ENCODE results near the gene TXN2. TPM values are rescaled to one million over a fixed set of nuclear protein-coding genes. Genes with fewer than 3 reads are reported as not detected.
"Not testable (repeated sequence)": the region's sequence is repeated elsewhere in the genome, so short reads cannot be mapped to it uniquely, and the experiment has no call there.

The TXN2 gene
- total RNA-seq, 1 donor from 2014 or later = 14.3 TPM

DNA sequence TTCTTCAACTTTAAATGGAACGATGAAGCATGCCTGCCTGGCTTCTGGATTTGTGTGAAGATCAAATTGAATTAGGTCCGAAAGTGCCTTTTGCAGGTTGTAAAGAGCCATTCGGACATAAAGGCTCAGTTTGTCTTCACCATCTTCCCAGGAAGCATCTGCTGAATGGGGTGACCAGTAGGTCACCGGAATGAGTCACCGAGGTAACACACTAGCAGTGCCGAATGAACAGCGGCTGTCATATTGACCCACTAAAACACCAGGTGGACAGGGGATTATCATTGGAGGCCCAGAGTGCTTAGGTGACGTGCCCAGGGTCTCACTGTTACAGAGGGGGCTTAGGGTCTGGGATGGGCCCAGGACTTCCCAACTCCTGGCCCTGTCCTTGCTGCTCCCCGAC, 50.6 kb downstream of the TXN2 start:
- no peak for DNase-seq

DNA sequence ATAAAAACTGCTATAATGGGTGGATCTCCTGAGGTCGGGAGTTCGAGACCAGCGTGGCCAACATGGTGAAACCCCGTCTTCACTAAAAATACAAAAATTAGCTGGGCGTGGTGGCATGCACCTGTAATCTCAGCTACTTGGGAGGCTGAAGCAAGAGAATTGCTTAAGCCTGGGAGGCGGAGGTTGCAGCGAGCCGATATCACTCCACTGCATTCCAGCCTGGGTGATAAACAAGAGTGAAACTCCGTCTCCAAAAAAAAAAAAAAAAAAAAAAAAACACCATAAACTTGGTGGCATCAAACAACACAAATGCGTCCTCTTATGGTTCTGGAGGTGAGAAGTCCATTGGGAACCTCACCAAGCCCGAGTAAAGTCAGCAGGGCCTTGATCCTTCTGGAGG, 53.5 kb downstream of the TXN2 start:
- DNase-seq = not testable (repeated sequence)

DNA sequence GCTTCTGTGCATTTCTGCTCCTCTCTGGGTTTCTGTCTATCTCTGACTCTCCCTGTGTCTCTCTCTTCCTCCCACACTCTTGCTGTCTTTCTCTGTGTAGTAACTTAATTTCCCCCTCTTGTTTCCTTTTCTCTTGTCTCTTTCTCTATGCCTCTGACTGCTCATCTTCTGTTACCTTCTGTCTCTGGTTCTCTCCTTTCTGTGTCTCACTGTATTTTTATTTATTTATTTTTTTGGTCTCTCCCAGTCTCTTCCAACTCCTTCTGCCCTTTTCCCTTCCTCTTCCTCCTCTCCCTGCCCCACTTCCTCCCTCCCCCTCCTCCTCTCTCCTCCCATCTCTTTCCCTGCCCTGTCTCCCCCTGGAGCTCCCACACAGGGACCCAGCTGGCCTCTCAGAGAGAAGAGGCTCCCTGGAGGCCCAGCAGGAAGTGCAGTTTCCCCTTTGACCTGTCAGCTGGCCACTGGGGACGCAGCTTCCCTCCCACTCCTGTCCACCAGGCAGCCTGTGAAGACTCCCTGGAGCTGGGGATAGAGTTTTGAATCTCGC, 55.4 kb downstream of the TXN2 start:
- DNase-seq = no peak

DNA sequence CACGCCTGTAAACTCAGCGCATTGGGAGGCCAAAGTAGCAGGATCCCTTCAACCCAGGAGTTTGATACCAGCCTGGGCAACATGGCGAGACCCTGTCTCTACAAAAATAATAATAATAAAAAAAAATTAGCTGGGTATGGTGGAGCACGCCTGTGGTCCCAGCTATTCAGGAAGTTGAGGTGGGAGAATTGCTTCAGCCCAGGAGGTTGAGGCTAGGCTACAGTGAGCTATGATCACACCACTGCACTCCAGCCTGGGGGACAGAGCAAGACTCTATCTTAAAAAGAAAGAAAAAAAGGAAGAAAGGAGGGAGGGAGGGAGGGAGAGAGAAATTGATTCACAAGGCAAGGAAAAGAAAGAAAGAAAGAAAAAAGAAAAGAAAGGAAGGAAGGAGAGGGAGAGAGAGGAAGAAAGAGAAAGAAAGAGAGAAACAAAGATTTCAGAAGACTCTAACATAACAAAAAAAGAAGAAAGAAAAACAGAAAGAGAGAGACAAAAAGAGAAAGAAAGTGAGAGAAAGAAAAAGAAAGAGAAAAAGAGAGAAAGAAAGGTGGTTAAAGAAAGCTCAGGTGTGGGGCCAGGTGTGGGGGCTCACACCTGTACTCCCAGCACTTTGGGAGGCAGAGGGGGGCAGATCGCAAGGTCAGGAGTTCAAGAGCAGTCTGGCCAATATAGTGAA, 56.4 kb downstream of the TXN2 start:
- no peak for DNase-seq

DNA sequence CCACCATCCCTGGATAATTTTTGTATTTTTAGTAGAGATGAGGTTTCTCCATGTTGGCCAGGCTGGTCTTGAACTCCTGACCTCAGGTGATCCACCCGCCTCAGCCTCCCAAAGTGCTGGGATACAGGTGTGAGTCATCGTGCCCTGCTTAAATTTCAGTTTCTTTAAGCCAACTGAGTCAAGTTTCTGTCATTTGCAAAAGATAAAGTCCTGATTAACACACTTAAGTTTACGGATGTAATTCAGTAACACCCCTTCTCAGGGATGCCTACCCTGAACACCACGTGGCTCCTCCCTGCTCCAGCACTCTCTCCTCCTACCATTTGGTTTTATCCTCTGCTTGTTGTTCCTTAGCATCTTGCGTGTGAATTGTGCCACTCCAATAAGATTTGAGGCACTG, 57.0 kb downstream of the TXN2 start:
- not testable (repeated sequence) for DNase-seq

- DNase-seq = no peak
Measured at GRCh38 chr22:36423461-36424404, 57.7 kb downstream of the TXN2 start.

- no peak for DNase-seq
Measured at GRCh38 chr22:36422287-36423014, 59.0 kb downstream of the TXN2 start.

DNA sequence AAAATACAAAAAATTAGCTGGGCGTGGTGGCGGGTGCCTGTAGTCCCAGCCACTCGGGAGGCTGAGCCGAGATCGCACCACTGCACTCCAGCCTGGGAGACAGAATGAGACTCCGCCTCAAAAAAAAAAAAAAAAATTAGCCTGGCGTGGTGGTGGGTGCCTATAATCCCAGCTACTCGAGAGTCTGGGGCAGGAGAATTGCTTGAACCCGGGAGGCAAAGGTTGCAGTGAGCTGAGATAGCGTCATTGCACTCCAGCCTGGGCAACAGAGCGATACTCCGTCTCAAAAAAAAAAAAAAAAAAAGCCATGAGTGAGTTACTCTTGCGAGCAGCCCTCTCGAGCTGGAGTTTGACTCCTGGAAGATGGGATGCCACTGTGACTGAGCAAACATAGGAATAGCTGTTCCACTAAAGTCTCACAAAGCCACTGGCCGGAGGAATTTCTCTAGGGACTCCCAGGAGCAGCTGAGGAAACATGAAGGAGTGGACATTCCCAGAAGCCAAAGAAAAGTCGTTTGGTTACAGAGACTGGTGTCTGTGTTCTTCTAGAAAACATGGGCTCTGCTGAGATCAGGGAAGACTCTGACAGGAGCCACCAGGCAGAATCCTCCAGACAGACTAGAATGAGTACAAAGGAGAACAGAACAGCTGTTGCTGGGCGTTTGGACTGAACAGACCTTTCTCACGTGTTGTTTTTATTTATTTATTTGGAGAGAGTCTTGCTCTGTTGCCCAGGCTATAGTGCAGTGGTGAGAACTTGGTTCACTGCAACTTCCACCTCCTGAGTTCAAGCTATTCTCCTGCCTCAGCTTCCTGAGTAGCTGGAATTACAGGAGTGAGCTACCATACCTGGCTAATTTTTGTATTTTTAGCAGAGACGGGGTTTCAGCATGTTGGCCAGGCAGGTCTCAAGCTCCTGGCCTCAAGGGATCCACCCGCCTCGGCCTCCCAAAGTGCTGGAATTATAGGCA, 61.2 kb downstream of the TXN2 start:
- no peak for DNase-seq

DNA sequence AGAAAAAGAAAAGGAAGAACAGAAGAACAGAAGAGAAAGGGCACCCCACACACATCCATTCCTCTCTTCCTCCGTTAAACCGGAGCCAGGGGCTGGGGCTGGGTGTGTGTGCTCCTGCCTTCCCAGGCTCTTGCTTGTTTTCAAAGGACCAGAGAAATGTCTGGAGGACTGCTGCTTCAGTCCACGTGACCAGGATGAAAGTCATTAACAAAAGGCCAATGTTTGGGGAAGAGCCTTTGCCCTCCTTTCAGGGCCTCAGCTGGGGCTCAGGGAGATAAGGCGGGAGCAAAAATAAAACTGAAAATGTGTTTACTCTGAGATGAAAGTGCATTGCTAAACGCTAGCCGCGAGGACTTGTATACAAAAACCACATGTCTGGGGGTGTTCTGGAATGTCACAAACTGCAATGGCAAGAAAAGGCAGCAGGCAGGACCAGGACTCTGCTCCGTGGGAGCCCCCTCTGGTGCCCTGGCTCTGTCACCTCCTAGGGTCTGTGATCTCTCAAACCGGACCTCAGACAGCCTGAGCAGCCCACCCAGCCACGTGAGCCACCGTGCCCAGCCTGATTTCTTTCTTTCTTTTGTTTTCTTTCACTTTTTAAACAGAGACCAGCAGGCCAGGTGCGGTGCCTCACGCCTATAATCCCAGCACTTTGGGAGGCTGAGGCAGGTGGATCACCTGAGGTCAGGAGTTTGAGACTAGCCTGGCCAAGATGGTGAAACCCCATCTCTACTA, 62.1 kb downstream of the TXN2 start:
- no peak for DNase-seq

GRCh38 chr22:36417281-36417686, 64.2 kb downstream of the TXN2 start:
- no peak for DNase-seq

Small RNA genes within 50 kb of the gene (small RNA-seq; reads per million reads assigned to genes)
- gene RF00019 = not detected

Other genes starting within 250 kb of the TXN2 start
- gene APOL2, start 242.1 kb downstream of the TXN2 start, total RNA-seq = 7.0 TPM
- 1.4 TPM for gene APOL1, start 228.5 kb downstream of the TXN2 start, total RNA-seq
- 34.6 TPM for gene MYH9, start 93.7 kb downstream of the TXN2 start, total RNA-seq
- gene FOXRED2, start 25.4 kb upstream of the TXN2 start, total RNA-seq = 10.6 TPM
- 200 TPM for gene EIF3D, start 47.5 kb upstream of the TXN2 start, total RNA-seq
- gene CACNG2, start 222.1 kb upstream of the TXN2 start, total RNA-seq = 3.1 TPM